Neutrophil (primary cell): Measurements from ENCODE around the gene PIK3CD.

ENCODE experiments used
- H3K27ac ChIP-seq: fragments of 200-600 bp; sonication (generic); 2 replicates; pipeline ENCODE4 v1.5.1; 2016; ENCODE audit warnings: mild to moderate bottlenecking, moderate library complexity
- H3K27me3 ChIP-seq: fragments of 200-600 bp; sonication (generic); 2 replicates; pipeline ENCODE4 v1.6.0; 2016; ENCODE audit warnings: mild to moderate bottlenecking
- H3K36me3 ChIP-seq: fragments of 200-600 bp; sonication (generic); 2 replicates; pipeline ENCODE4 v1.5.1; 2017
- H3K4me1 ChIP-seq, 2 experiments: fragments of 200-600 bp in 1 of 2; sonication (generic) in 1 of 2; 1 replicate in 1 of 2; 2 replicates in 1 of 2; pipeline versions ENCODE4 v1.5.1 to v1.6.1; 2013 to 2016; ENCODE audit warnings: low read depth in 1 of 2, low read length in 1 of 2, mild to moderate bottlenecking in 1 of 2, moderate library complexity in 1 of 2; ENCODE audit not compliant: control insufficient read depth in 1 of 2, insufficient read depth in 1 of 2
- H3K4me3 ChIP-seq, 2 experiments: fragments of 200-600 bp in 1 of 2; sonication (generic) in 1 of 2; 1 replicate in 1 of 2; 2 replicates in 1 of 2; pipeline ENCODE4 v1.5.1; 2013 to 2016; ENCODE audit warnings: low read depth in 1 of 2, low read length in 1 of 2, mild to moderate bottlenecking in 1 of 2, moderate library complexity in 1 of 2
- H3K9me3 ChIP-seq: fragments of 200-600 bp; sonication (generic); 2 replicates; pipeline ENCODE4 v1.5.1; 2016
- TF ChIP-seq, protein P1 (sequence below): fragments of 200-600 bp; sonication (generic); IDR thresholded peaks from 2 replicates; pipeline ENCODE4 v1.5.1; 2016; ENCODE audit warnings: antibody characterized with exemption

Gene PIK3CD

DNA sequence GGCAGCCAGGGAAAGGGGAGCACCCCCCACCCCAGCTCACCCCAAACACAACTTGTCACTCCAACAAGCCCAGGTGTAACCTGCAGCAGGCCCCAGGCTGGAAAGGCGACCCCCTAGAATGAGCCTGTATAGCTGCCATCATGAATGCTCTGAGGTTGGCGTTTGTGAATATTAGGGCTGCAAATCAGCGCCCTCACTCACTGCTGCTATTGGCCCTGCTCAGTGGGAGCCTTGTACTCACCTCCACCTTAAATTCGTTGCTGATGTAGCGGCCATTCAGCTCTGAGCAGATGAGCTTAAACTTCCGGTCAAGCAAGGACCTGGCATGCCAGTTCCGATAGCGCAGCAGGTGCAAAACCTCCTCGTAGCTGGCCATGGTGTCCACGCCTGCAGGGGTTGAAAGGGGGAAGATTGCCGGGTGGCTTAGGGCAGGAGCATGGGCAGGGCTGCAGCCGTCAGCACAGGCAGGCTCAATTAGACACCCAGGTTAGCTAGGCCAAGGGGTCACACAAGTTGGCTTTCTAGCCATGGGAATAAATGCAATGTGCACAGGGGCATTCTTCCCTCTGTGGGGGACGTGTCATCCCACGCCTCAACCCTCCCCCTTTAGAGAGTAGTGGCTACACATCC lies 81.7 kb downstream of the PIK3CD start:
- Histone ChIP-seq H3K9me3 (no peaks in the 10 kb centered on the region), H3K27me3 (no peaks in the 10 kb centered on the region), H3K27ac (peak overlapping the region; percentile 96), H3K4me3 (no peak overlapping the region), H3K36me3 (peaks cover 49% of the 10 kb centered on the region), H3K4me1 (peaks cover 20 to 21% of the 10 kb centered on the region in 2 experiments)
- TF ChIP-seq, protein P1, sequence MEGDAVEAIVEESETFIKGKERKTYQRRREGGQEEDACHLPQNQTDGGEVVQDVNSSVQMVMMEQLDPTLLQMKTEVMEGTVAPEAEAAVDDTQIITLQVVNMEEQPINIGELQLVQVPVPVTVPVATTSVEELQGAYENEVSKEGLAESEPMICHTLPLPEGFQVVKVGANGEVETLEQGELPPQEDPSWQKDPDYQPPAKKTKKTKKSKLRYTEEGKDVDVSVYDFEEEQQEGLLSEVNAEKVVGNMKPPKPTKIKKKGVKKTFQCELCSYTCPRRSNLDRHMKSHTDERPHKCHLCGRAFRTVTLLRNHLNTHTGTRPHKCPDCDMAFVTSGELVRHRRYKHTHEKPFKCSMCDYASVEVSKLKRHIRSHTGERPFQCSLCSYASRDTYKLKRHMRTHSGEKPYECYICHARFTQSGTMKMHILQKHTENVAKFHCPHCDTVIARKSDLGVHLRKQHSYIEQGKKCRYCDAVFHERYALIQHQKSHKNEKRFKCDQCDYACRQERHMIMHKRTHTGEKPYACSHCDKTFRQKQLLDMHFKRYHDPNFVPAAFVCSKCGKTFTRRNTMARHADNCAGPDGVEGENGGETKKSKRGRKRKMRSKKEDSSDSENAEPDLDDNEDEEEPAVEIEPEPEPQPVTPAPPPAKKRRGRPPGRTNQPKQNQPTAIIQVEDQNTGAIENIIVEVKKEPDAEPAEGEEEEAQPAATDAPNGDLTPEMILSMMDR: no peak

DNA sequence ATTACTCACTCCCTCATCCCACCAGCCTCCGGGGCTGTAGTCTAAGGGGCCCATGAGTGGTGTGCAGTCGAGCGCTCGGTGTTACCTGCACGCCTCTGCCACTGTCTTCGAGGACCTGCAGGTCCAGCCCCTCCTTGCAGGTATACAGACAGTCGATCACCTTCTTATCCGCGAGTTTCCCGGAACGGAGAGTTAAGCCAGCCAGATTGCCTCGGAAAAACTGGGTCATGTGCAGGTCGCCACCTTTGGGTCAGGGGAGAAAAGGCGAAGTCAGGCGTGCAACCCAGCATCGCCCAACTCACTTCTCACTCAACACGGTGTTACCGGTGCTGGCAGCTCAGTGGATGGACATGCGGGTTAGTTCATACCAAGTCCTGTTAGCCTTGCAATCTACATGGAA lies 84.3 kb downstream of the PIK3CD start:
- Histone ChIP-seq H3K9me3 (no peaks in the 10 kb centered on the region), H3K4me3 (no peak overlapping the region), H3K36me3 (peaks cover 24% of the 10 kb centered on the region), H3K27me3 (no peaks in the 10 kb centered on the region), H3K4me1 (peaks cover 11 to 13% of the 10 kb centered on the region in 2 experiments), H3K27ac (no peak overlapping the region)
- TF ChIP-seq, protein P1: no peak

DNA sequence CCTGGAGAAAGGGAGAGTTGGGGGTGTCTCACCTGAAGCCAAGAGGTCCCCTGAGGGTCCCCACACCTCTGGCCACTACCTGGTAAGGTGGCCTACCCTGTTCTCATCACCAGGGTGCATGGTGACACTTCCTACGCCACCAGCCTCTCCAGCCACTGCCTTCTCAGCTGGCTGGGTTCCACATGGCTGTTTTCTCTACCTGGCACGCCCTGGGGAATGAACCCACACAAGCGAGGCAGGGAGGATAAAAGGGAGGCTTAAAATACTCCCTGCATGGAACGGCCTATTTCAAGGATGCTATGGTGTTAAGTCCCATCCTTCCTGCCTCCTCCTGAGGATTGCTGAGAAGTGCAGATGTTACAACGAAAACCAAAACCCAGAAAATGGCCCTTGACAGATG lies 84.7 kb downstream of the PIK3CD start:
- Histone ChIP-seq H3K4me3 (no peak overlapping the region), H3K27me3 (no peaks in the 10 kb centered on the region), H3K36me3 (peaks cover 19% of the 10 kb centered on the region), H3K4me1 (peaks cover 6 to 8% of the 10 kb centered on the region in 2 experiments), H3K27ac (no peak overlapping the region), H3K9me3 (no peaks in the 10 kb centered on the region)
- TF ChIP-seq, protein P1: no peak

DNA sequence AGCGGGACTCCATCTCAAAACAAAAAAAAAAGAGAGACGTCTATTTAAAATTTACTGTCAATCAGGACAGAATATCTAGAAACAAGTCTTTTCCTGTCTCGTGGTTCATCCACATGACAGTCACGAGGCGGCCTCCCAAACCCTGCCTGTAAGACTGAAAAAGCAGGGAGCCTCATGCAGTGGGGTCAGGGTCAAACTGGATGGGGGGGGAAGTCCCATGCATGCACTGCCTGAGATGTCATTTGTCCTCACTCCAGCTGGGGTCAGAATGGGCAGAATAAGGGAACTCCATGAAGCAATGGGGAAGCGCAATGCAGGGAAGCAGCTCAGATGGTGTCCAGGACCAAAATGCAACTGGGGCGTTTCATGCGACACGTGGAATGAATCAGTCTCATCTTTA lies 85.5 kb downstream of the PIK3CD start:
- Histone ChIP-seq H3K27ac (no peak overlapping the region), H3K9me3 (no peaks in the 10 kb centered on the region), H3K36me3 (peaks cover 13% of the 10 kb centered on the region), H3K4me1 (peaks cover 0 to under 1% of the 10 kb centered on the region in 2 experiments), H3K4me3 (no peak overlapping the region), H3K27me3 (no peaks in the 10 kb centered on the region)
- TF ChIP-seq, protein P1: no peak

DNA sequence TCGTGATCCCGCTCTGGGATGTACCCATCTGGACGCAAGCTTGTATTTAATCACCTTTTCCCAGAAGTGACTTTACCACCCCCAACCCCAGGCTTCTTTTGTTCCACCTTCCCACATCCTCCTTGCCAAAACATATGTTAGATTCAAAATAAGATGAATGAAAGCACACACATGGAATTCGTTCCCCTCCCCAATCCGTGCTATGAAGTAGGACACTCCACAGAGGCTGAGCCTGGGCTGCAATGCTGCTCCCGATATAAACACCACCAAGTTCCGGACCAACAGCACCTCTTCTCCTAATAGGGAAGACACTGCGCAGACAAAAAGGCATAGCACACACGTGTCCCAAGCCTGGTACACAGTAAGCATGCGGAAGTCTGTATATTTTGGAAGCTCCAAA lies 86.1 kb downstream of the PIK3CD start:
- TF ChIP-seq, protein P1: no peak
- Histone ChIP-seq H3K9me3 (no peaks in the 10 kb centered on the region), H3K36me3 (peaks cover 7% of the 10 kb centered on the region), H3K27me3 (no peaks in the 10 kb centered on the region), H3K27ac (no peak overlapping the region), H3K4me3 (no peak overlapping the region), H3K4me1 (no peaks in the 10 kb centered on the region)
